ENCODE measurements around the gene COMMD3. TPM values are rescaled to one million over a fixed set of nuclear protein-coding genes. Genes with fewer than 3 reads are reported as not detected.
"Not testable (repeated sequence)": the region's sequence is repeated elsewhere in the genome, so short reads cannot be mapped to it uniquely, and the experiment has no call there.

The COMMD3 gene
- total RNA-seq, 1 experiment from 2014 or later: 2.4 TPM

DNA sequence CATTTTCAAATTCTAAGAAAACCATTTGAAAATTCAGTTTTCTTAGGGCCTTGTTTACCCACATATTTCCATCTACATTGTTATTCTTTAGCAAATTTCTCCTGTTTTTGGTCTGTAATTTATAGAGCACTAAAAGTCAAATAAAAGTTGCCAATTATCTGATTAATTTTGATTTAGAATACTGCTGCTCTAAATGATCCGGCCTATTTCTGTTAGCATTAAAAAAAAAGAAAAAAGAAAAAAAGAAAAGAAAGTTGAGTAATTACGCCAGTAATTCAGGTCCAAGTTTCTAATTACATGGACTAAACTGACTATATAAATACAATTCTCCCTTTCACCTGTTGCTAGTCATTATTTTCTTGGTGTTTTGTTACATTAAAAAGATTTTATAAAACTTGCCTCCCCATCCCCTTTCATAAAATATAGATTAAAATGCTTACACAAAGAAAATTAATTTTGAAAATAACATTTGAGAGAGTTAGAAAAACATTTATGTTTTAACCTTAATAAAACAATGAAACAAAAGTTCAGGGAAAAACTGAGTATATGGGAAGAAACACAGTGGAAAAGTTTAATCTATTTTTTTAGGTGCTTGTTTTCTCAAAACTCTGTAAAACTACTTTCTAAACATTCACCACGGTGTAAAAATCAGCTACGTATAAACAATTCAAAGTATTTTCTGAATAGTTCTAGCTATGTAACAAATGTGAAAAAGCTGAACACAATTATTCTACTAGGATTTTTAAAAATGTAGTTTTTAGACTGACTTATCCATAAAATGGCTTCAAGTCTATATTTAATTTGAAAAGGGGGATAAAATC, 6.8 kb upstream of the COMMD3 start:
- H2BK12ac ChIP-seq (ENCODE audit: insufficient read length, low read depth, low read length): no peak overlapping the region
- no peaks in the 10 kb centered on the region for H3K9me3 ChIP-seq (ENCODE audit: control insufficient read depth, low read depth, low read length)
- peaks cover 3% of the 10 kb centered on the region; the same call in 1 of the 2 replicates for H3K27me3 ChIP-seq (ENCODE audit: insufficient read depth, low read length)
- H3K18ac ChIP-seq (ENCODE audit: insufficient read length, low read depth, low read length): no peak overlapping the region
- H3K23me2 ChIP-seq (ENCODE audit: insufficient read length, low read depth, low read length, poor library complexity, severe bottlenecking): no peaks in the 10 kb centered on the region
- Mint-ChIP-seq H3K27me3 (ENCODE audit: low read depth) (peaks cover 42% of the 10 kb centered on the region), H3K4me1 (no peaks in the 10 kb centered on the region), H3K9me3 (no peaks in the 10 kb centered on the region), H3K36me3 (ENCODE audit: insufficient read depth in 1 of 3, low read depth in 3 of 3) (no peaks in the 10 kb centered on the region), H3K4me3 (no peak overlapping the region), H3K27ac (no peak overlapping the region)
- H4K91ac ChIP-seq (ENCODE audit: insufficient read length, low read depth, low read length): no peak overlapping the region
- H3K27ac ChIP-seq (ENCODE audit: insufficient read length, low read depth, low read length): no peak overlapping the region
- H2BK120ac ChIP-seq (ENCODE audit: low read depth, low read length, poor library complexity, severe bottlenecking): no peak overlapping the region
- no peak overlapping the region for H2BK5ac ChIP-seq (ENCODE audit: insufficient read length, low read length)
- no peak overlapping the region for H4K5ac ChIP-seq (ENCODE audit: insufficient read length, low read depth, low read length)
- WGBS (ENCODE audit: extremely low coverage, insufficient read length, low lambda C conversion rate): no CpG with 5 or more reads among the region's 4 CpGs
- no peak overlapping the region for H3K4me2 ChIP-seq (ENCODE audit: insufficient read depth, insufficient read length, low read length)
- H3K9ac ChIP-seq (ENCODE audit: extremely low read depth, insufficient read length, low read length): no peak overlapping the region
- H4K20me1 ChIP-seq (ENCODE audit: control insufficient read depth, insufficient read depth, insufficient read length): no peaks in the 10 kb centered on the region
- no peak overlapping the region for H4K8ac ChIP-seq (replicated peaks; ENCODE audit: insufficient read length, low read depth, low read length)
- no peak overlapping the region for H3K4ac ChIP-seq (ENCODE audit: low read depth, low read length)
- H2BK15ac ChIP-seq (ENCODE audit: low read depth, low read length): no peak overlapping the region
- TF ChIP-seq, protein P1, sequence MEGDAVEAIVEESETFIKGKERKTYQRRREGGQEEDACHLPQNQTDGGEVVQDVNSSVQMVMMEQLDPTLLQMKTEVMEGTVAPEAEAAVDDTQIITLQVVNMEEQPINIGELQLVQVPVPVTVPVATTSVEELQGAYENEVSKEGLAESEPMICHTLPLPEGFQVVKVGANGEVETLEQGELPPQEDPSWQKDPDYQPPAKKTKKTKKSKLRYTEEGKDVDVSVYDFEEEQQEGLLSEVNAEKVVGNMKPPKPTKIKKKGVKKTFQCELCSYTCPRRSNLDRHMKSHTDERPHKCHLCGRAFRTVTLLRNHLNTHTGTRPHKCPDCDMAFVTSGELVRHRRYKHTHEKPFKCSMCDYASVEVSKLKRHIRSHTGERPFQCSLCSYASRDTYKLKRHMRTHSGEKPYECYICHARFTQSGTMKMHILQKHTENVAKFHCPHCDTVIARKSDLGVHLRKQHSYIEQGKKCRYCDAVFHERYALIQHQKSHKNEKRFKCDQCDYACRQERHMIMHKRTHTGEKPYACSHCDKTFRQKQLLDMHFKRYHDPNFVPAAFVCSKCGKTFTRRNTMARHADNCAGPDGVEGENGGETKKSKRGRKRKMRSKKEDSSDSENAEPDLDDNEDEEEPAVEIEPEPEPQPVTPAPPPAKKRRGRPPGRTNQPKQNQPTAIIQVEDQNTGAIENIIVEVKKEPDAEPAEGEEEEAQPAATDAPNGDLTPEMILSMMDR (conservative IDR thresholded peaks at IDR 0.05): no peak
- H2BK20ac ChIP-seq (ENCODE audit: low read depth, low read length, poor library complexity, severe bottlenecking): no peak overlapping the region
- no peaks in the 10 kb centered on the region for H3K79me2 ChIP-seq (ENCODE audit: insufficient read depth, low read length)
- no peak overlapping the region for H2AFZ ChIP-seq (ENCODE audit: low read length)
- no peaks in the 10 kb centered on the region for H3K4me1 ChIP-seq (ENCODE audit: insufficient read depth, low read length)
- no peaks in the 10 kb centered on the region for H3K79me1 ChIP-seq (ENCODE audit: insufficient read depth, low read depth, low read length, poor library complexity, severe bottlenecking)
- no peak overlapping the region for H3T11ph ChIP-seq (ENCODE audit: low read length)
- no peak overlapping the region for H3K23ac ChIP-seq (ENCODE audit: insufficient read length, low read depth, low read length)
- no peak overlapping the region for H2AK5ac ChIP-seq (ENCODE audit: insufficient read length, low read length)
- H3K14ac ChIP-seq (ENCODE audit: insufficient read depth, low read length): no peak overlapping the region
- no peak for DNase-seq
- H3K56ac ChIP-seq (ENCODE audit: insufficient read length, low read depth, low read length): no peak overlapping the region

DNA sequence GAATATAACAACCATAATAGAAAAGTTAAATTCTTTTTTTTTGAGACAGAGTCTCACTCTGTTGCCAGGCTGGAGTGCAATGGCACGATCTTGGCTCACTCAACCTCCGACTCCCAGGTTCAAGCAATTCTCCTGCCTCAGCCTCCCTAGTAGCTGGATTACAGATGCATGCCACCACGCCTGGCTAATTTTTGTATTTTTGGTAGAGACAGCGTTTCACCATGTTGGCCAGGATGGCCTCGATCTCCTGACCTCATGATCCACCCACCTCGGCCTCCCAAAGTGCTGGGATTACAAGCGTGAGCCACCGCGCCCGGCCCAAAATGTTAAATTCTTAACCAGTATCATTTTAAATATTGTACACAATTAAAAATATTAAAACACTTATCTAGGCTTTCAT, 6.2 kb upstream of the COMMD3 start:
- not testable (repeated sequence) for H4K8ac ChIP-seq (replicated peaks; ENCODE audit: insufficient read length, low read depth, low read length); H3K56ac ChIP-seq (ENCODE audit: insufficient read length, low read depth, low read length); H3K23ac ChIP-seq (ENCODE audit: insufficient read length, low read depth, low read length); H4K91ac ChIP-seq (ENCODE audit: insufficient read length, low read depth, low read length); H4K5ac ChIP-seq (ENCODE audit: insufficient read length, low read depth, low read length); H3K4ac ChIP-seq (ENCODE audit: low read depth, low read length); H3K27ac ChIP-seq (ENCODE audit: insufficient read length, low read depth, low read length); H4K20me1 ChIP-seq (ENCODE audit: control insufficient read depth, insufficient read depth, insufficient read length); H2BK15ac ChIP-seq (ENCODE audit: low read depth, low read length); H3K4me3 Mint-ChIP-seq; H3K18ac ChIP-seq (ENCODE audit: insufficient read length, low read depth, low read length); H3T11ph ChIP-seq (ENCODE audit: low read length); H2BK120ac ChIP-seq (ENCODE audit: low read depth, low read length, poor library complexity, severe bottlenecking); H2AFZ ChIP-seq (ENCODE audit: low read length); H3K27ac Mint-ChIP-seq; H3K27me3 ChIP-seq (ENCODE audit: insufficient read depth, low read length); H2BK5ac ChIP-seq (ENCODE audit: insufficient read length, low read length); H3K79me1 ChIP-seq (ENCODE audit: insufficient read depth, low read depth, low read length, poor library complexity, severe bottlenecking); H3K4me2 ChIP-seq (ENCODE audit: insufficient read depth, insufficient read length, low read length); H3K9me3 Mint-ChIP-seq; H3K4me1 ChIP-seq (ENCODE audit: insufficient read depth, low read length); H3K14ac ChIP-seq (ENCODE audit: insufficient read depth, low read length); H2AK5ac ChIP-seq (ENCODE audit: insufficient read length, low read length); H3K36me3 Mint-ChIP-seq (ENCODE audit: insufficient read depth in 1 of 3, low read depth in 3 of 3); H3K4me1 Mint-ChIP-seq; H3K79me2 ChIP-seq (ENCODE audit: insufficient read depth, low read length); H3K23me2 ChIP-seq (ENCODE audit: insufficient read length, low read depth, low read length, poor library complexity, severe bottlenecking); H2BK12ac ChIP-seq (ENCODE audit: insufficient read length, low read depth, low read length); H2BK20ac ChIP-seq (ENCODE audit: low read depth, low read length, poor library complexity, severe bottlenecking); H3K9me3 ChIP-seq (ENCODE audit: control insufficient read depth, low read depth, low read length); H3K9ac ChIP-seq (ENCODE audit: extremely low read depth, insufficient read length, low read length); DNase-seq
- no CpG with 5 or more reads among the region's 10 CpGs for WGBS (ENCODE audit: extremely low coverage, insufficient read length, low lambda C conversion rate)
- peaks cover 48% of the 10 kb centered on the region for H3K27me3 Mint-ChIP-seq (ENCODE audit: low read depth)

Measured in H9 (cell line).